ENCODE data around the gene SHROOM4. TPM values are rescaled to one million over a fixed set of nuclear protein-coding genes. Genes with fewer than 3 reads are reported as not detected.

The SHROOM4 gene
- total RNA-seq, 4 donors from 2014 or later: 6.3 to 54.7 (median 35.4) TPM

GRCh38 chrX:50711907-50712306, 102.1 kb downstream of the SHROOM4 start:
- TF ChIP-seq CTCF (IDR thresholded peaks at IDR 0.05): no peak
- ATAC-seq (ENCODE audit: low FRiP score) (no peak), DNase-seq (ENCODE audit: low spot score) (no peak)

GRCh38 chrX:50707955-50708699, 105.9 kb downstream of the SHROOM4 start:
- ATAC-seq (ENCODE audit: low FRiP score) (no peak), DNase-seq (ENCODE audit: low spot score) (no peak)
- no peak for TF ChIP-seq CTCF (IDR thresholded peaks at IDR 0.05)

- TF ChIP-seq CTCF (IDR thresholded peaks at IDR 0.05): no peak
- no peak for DNase-seq (ENCODE audit: low spot score)
- no peak for ATAC-seq (ENCODE audit: low FRiP score)
Observed at GRCh38 chrX:50707405-50707804, 106.6 kb downstream of the SHROOM4 start.

GRCh38 chrX:50705042-50705441, 109.0 kb downstream of the SHROOM4 start:
- DNase-seq (ENCODE audit: low spot score): no peak
- no peak for TF ChIP-seq CTCF (IDR thresholded peaks at IDR 0.05)
- ATAC-seq (ENCODE audit: low FRiP score): no peak

GRCh38 chrX:50704360-50704759, 109.6 kb downstream of the SHROOM4 start:
- DNase-seq (ENCODE audit: low spot score) (no peak), ATAC-seq (ENCODE audit: low FRiP score) (no peak)
- no peak for TF ChIP-seq CTCF (IDR thresholded peaks at IDR 0.05)

- no peak for ATAC-seq (ENCODE audit: low FRiP score)
Observed at GRCh38 chrX:50700921-50701320, 113.1 kb downstream of the SHROOM4 start.

More at GRCh38 chrX:50700921-50701320, 113.1 kb downstream of the SHROOM4 start:
- TF ChIP-seq CTCF (IDR thresholded peaks at IDR 0.05): no peak
- no peak for DNase-seq (ENCODE audit: low spot score)

Measured in omental fat pad (tissue), 4 donors.